ENCODE results near the gene GCH1. TPM values are rescaled to one million over a fixed set of nuclear protein-coding genes. Genes with fewer than 3 reads are reported as not detected.

The GCH1 gene
- total RNA-seq, 4 donors from 2014 or later, result 24.3 to 43.4 (median 28.3) TPM

DNA sequence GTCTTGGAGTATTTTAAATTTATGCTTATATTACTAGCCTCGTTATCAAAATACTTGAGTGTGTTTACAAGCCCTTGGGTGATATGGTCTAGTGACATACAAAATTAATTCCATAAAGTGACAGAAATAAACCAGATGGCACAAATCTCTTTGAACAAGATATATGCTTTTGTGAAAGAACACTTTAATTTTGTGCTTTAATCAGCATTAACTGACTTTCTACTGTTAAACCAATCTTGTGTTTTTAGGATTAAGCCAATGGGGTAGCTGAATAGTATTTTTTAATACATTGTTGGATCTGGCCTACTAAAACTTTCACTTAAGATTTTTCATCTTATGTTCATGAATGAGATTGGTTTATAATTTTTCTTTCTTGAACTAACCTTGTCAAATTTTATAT, 30.4 kb upstream of the GCH1 start:
- intact Hi-C loops (cut with DNase I; ENCODE audit: low total_unique reads), result no loop called here
- 89 to 90% methylated on average over 1 of the region's 1 CpG for WGBS, 2 donors (ENCODE audit: low coverage in 1 of 2)
- in situ Hi-C loops (cut with MboI; ENCODE audit: low pct_ligation_motif_present in 1 of 4, low pct_unique_long_range_greater_than_20kb in 1 of 4, low sequenced_read_pairs in 3 of 4), result no loop called here

DNA sequence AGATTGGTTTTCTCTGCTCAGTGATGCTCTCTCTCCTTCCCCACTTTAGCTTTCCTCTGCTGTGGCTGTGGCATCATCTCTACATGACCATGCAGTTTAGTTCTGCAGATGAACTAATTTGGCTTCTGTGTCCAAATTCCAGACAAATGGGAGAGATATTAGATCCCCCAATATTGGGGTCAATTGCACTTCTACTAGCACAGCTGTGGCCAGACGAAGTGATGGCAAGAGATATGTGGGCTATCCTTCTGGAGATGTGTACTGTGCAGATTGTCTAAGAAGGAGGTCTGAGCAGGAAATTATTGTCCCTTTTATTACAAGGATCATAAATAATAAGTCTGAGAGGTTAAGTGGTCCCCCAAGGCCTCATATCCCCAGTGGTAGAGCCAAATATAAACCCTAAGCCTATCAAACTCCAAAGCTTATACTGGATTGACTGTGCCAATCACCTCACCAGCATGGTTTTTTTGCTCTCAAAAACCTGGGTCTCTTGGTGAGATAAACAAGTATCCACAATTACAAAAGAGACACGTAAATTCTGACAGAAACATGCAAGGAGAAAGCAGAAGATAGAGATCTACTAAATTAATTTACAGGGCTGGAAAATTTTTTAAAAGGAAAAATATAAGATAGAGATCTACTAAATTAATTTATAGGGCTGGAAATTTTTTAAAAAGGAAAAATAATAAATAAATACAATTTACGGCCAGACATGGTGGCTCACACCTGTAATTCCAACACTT, 29.1 kb upstream of the GCH1 start:
- intact Hi-C loops (cut with DNase I; ENCODE audit: low total_unique reads), result no loop called here
- in situ Hi-C loops (cut with MboI; ENCODE audit: low pct_ligation_motif_present in 1 of 4, low pct_unique_long_range_greater_than_20kb in 1 of 4, low sequenced_read_pairs in 3 of 4), result no loop called here
- no peaks in the 10 kb centered on the region for H3K4me1 ChIP-seq
- H3K4me3 ChIP-seq, result no peak overlapping the region
- no peaks in the 10 kb centered on the region for H3K27me3 ChIP-seq
- 92 to 95% methylated on average over 3 of the region's 3 CpGs for WGBS, 2 donors (ENCODE audit: low coverage in 1 of 2)
- no peaks in the 10 kb centered on the region for H3K36me3 ChIP-seq
- no peak for TF ChIP-seq POLR2A (IDR thresholded peaks at IDR 0.05)
- no peak for TF ChIP-seq POLR2AphosphoS5 (IDR thresholded peaks at IDR 0.05)
- no peak for TF ChIP-seq CTCF (IDR thresholded peaks at IDR 0.05)
- no peak for TF ChIP-seq EP300 (IDR thresholded peaks at IDR 0.05; ENCODE audit: low read depth)
- no peak for DNase-seq
- no peaks in the 10 kb centered on the region for H3K9me3 ChIP-seq
- H3K27ac ChIP-seq, result no peak overlapping the region

More for the DNA sequence above, 30.4 kb upstream of the GCH1 start:
- no peak for DNase-seq
- Histone ChIP-seq H3K27me3 (no peaks in the 10 kb centered on the region), H3K36me3 (no peaks in the 10 kb centered on the region), H3K4me1 (no peaks in the 10 kb centered on the region), H3K4me3 (no peak overlapping the region), H3K27ac (no peak overlapping the region), H3K9me3 (no peaks in the 10 kb centered on the region)
- TF ChIP-seq POLR2AphosphoS5 (IDR thresholded peaks at IDR 0.05), result no peak
- TF ChIP-seq EP300 (IDR thresholded peaks at IDR 0.05; ENCODE audit: low read depth), result no peak
- TF ChIP-seq POLR2A (IDR thresholded peaks at IDR 0.05), result no peak
- no peak for TF ChIP-seq CTCF (IDR thresholded peaks at IDR 0.05)

DNA sequence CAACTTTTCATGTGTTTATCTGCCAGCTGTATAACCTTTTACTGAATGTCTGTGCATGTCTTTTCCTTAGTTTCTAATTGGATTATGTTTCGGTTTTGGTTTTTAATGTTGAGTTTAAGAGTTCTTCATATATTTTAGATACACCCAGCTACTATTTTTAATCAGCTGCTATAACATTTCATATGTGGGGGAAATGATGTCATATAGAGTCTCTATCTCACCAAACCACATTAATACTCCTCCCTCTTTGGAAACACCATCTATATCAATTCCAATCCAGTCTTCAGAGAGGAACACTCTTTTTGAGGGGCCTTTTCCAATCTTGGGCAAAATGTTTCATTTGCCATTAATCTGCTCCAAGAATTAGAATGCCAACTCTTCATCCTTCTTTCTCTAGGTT, 28.5 kb upstream of the GCH1 start:
- Histone ChIP-seq H3K36me3 (no peaks in the 10 kb centered on the region), H3K27ac (no peak overlapping the region), H3K27me3 (no peaks in the 10 kb centered on the region), H3K9me3 (no peaks in the 10 kb centered on the region), H3K4me1 (no peaks in the 10 kb centered on the region), H3K4me3 (no peak overlapping the region)
- no peak for DNase-seq
- TF ChIP-seq POLR2AphosphoS5 (IDR thresholded peaks at IDR 0.05) (no peak), POLR2A (IDR thresholded peaks at IDR 0.05) (no peak), EP300 (IDR thresholded peaks at IDR 0.05; ENCODE audit: low read depth) (no peak), CTCF (IDR thresholded peaks at IDR 0.05) (no peak)
- 86 to 98% methylated on average over 1 of the region's 1 CpG for WGBS, 2 donors (ENCODE audit: low coverage in 1 of 2)
- in situ Hi-C loops (cut with MboI; ENCODE audit: low pct_ligation_motif_present in 1 of 4, low pct_unique_long_range_greater_than_20kb in 1 of 4, low sequenced_read_pairs in 3 of 4), result no loop called here
- intact Hi-C loops (cut with DNase I; ENCODE audit: low total_unique reads), result no loop called here

DNA sequence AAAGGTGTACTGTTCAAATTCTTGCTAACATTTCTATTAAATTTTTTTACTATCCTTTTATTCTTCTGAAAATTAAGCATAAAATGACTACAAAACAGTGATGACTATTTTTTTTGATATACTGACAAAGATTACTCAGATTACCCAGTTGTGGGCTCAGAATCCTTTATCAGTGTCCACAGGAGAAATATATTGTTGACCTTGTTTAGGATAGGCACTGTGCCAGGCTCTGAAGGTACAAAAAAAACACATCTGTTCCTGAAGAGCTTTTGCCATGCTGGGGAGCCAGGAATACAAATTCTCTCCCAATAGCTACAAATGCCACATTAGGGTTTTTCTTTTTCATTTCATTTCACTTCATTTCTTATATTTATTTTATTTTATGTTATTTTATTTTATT, 26.9 kb upstream of the GCH1 start:
- no peaks in the 10 kb centered on the region for H3K27me3 ChIP-seq
- no peak for TF ChIP-seq POLR2A (IDR thresholded peaks at IDR 0.05)
- TF ChIP-seq CTCF (IDR thresholded peaks at IDR 0.05), result no peak
- no peak for TF ChIP-seq POLR2AphosphoS5 (IDR thresholded peaks at IDR 0.05)
- no peak for TF ChIP-seq EP300 (IDR thresholded peaks at IDR 0.05; ENCODE audit: low read depth)
- no peaks in the 10 kb centered on the region for H3K9me3 ChIP-seq
- intact Hi-C loops (cut with DNase I; ENCODE audit: low total_unique reads) (no loop called here), in situ Hi-C loops (cut with MboI; ENCODE audit: low pct_ligation_motif_present in 1 of 4, low pct_unique_long_range_greater_than_20kb in 1 of 4, low sequenced_read_pairs in 3 of 4) (no loop called here)
- no peak overlapping the region for H3K4me3 ChIP-seq
- no peak overlapping the region for H3K27ac ChIP-seq
- no peaks in the 10 kb centered on the region for H3K36me3 ChIP-seq
- DNase-seq, result no peak
- H3K4me1 ChIP-seq, result no peaks in the 10 kb centered on the region

Measured in transverse colon (tissue), 4 donors.